Retinal pigment epithelial cell (primary cell): ENCODE results near the gene SMYD2.

Experiments used
- DNase-seq: peaks from one replicate; pipeline ENCODE4 v3.0.0-alpha.2; 2010; ENCODE audit warnings: low read depth
- H3K4me3 ChIP-seq: 2 replicates; pipeline ENCODE4 v1.5.1; 2011; ENCODE audit warnings: mild to moderate bottlenecking, low read length, control low read depth, moderate library complexity
- TF ChIP-seq, protein P1 (sequence below): conservative IDR thresholded peaks from 2 replicates; pipeline ENCODE4 v1.5.1; 2011; ENCODE audit warnings: low read depth, low read length, control low read depth, inconsistent platforms

Gene SMYD2, protein sequence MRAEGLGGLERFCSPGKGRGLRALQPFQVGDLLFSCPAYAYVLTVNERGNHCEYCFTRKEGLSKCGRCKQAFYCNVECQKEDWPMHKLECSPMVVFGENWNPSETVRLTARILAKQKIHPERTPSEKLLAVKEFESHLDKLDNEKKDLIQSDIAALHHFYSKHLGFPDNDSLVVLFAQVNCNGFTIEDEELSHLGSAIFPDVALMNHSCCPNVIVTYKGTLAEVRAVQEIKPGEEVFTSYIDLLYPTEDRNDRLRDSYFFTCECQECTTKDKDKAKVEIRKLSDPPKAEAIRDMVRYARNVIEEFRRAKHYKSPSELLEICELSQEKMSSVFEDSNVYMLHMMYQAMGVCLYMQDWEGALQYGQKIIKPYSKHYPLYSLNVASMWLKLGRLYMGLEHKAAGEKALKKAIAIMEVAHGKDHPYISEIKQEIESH

DNA sequence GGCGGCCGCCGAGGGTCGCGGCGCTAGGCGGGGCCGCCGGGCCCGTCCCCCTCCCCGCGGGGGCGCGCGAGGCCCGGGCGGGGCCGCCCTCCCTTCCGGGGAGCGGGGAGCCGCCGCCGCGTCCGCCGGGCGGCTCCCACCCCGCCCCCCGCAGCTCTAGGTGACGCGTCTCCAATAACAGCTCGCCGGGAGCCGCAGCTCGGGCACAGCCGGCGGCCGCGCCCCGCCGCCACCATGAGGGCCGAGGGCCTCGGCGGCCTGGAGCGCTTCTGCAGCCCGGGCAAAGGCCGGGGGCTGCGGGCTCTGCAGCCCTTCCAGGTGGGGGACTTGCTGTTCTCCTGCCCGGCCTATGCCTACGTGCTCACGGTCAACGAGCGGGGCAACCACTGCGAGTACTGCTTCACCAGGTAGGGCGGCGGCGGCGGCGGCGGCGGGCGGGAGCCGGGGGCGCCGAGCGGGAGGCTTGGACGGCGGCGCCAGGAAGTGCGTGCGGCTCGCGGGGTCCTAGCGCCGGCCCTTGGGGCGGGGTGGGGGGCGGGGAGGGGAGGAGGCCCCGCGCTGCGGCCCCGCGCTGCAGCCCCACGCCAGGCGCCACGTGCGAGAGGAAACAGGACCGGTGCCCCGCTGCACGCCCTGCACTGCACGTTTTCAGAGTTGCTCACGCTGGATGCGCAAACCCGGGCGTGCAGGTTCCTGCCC is at the start of gene SMYD2:
Gene SMYD2 (plus strand): TSS at position 139 of the 699 bp plus-strand sequence. CDS start 96 bp downstream, at position 235.
- DNase-seq = no peak
- TF ChIP-seq, protein P1, sequence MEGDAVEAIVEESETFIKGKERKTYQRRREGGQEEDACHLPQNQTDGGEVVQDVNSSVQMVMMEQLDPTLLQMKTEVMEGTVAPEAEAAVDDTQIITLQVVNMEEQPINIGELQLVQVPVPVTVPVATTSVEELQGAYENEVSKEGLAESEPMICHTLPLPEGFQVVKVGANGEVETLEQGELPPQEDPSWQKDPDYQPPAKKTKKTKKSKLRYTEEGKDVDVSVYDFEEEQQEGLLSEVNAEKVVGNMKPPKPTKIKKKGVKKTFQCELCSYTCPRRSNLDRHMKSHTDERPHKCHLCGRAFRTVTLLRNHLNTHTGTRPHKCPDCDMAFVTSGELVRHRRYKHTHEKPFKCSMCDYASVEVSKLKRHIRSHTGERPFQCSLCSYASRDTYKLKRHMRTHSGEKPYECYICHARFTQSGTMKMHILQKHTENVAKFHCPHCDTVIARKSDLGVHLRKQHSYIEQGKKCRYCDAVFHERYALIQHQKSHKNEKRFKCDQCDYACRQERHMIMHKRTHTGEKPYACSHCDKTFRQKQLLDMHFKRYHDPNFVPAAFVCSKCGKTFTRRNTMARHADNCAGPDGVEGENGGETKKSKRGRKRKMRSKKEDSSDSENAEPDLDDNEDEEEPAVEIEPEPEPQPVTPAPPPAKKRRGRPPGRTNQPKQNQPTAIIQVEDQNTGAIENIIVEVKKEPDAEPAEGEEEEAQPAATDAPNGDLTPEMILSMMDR = no peak
- peak within 1 kb of the TSS; percentile 79 for H3K4me3 ChIP-seq

DNA sequence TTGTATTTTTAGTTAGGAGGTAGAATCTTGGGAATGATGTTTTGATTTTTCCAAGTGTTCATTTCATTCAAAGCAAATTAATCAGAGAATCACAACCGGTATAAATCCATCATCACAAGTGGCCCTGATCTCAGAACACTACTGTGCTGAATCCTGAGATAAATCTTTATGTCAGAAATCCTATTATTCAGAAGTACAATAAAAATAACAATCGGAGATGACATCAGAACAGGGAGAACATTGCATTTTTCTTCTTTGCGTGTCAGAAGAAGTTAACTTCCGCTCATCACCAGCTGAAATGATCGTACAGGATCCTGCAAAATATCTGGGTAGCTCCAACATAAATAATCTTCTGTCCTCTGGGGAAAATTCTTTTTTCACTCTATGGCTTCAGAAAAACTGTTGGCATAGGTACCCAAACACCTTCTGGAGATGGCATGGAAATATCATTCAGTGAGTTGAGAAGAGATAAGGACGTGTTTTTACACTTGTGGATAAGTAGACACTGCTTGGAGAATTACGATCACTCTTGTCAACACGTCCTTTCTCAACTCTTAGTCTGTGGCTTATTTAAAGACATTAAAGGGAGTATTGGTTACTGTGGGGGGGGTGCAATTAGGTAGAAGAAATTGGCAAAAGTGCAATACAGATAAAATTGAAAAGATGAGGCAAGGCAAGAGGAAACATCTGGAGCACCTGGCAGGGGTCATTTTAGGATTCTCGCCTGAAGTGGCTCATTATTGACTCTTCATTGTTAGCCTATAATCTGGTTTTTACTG is 46.9 kb upstream of the SMYD2 start:
- H3K4me3 ChIP-seq = no peak overlapping the region
- TF ChIP-seq, protein P1 = no peak
- no peak for DNase-seq

DNA sequence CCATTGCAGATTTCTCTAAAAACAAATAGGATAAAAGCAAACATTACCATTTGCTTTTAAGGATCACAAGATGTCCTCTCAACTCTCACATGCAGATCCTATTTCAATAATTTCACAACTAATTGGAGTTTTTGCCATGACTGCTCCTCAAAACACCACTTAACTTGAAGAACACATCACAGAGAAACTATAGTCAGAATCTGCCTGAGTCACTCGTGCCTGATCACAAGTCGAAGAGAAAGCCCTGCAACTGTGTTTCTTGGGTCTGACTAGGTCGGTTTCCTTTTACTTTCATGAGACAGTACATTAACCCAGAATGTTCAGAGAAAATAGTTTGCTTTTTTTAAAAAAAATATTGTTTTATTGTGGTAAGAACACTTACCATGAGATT is 46.3 kb upstream of the SMYD2 start:
- no peak for DNase-seq
- H3K4me3 ChIP-seq = no peak overlapping the region
- TF ChIP-seq, protein P1 = no peak

DNA sequence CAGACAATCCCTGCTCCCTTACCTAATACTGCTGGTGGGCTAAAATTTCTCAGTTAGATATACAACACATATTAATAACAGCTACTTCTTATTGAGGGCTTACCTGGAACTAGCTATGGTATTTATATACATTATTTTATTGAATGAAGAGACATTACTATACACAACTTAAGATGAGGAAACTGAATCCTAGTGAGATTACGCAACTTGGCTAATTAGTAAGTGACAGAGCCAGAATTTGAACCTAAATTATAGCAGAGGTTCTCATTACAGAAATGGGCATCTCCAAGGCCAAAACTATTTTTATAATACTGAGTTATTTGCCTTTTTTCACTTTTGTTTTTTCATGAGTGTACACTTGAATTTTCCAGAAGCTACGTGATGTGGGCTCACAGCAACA is 44.5 kb upstream of the SMYD2 start:
- DNase-seq = no peak
- no peak overlapping the region for H3K4me3 ChIP-seq
- TF ChIP-seq, protein P1 = no peak

DNA sequence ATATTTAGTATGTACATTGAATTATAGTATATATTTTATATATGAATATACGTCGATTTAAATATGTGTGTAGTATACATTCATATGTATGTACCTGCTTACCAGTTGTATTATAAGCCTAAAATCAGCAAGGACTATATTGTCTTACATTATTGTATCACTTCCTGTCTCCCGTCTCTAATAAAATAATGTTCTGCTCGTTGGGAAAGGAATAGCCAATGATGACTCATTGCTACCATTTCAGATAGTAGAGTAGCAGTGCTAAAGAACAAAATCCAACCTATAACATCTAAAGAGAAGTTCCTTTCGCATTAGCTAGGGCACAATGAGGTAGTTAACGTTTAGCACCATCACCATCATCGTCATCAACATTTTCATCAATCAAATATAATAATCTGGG is 39.9 kb upstream of the SMYD2 start:
- no peak overlapping the region for H3K4me3 ChIP-seq
- DNase-seq = no peak
- TF ChIP-seq, protein P1 = no peak

DNA sequence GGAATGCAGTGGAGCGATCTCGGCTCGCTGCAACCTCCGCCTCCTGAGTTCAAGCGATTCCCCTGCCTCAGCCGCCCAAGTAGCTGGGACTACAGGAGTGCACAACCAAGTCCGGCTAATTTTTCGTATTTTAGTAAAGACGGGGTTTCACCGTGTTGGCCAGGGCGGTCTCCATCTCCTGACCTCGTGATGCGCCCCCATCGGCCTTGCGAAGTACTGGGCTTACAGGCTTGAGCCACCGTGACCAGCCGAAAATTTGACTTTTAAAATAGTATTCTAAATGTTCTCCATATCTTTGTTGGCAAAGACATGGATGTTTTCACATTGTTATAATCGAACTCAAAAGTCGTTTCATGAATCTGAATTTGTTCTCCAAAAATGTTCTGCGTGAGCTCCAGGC is 36.7 kb upstream of the SMYD2 start:
- TF ChIP-seq, protein P1 = no peak
- no peak for DNase-seq
- no peak overlapping the region for H3K4me3 ChIP-seq
